NCI-H510A treated with DMSO at 0.1 percent for 48 hours (cell line): ENCODE measurements around the gene NGB.

Experiments
- DNase-seq: peaks from one replicate; lab custom pipeline; 2025; lab: John Stamatoyannopoulos, UW

Gene NGB

GRCh38 chr14:77230914-77231313, 40.1 kb downstream of the NGB start:
- DNase-seq, result no peak

GRCh38 chr14:77228056-77228455, 43.0 kb downstream of the NGB start:
- no peak for DNase-seq

- DNase-seq, result no peak
Measured at GRCh38 chr14:77225892-77226557, 45.0 kb downstream of the NGB start.

GRCh38 chr14:77225254-77225653, 45.8 kb downstream of the NGB start:
- DNase-seq, result no peak

GRCh38 chr14:77224212-77224611, 46.8 kb downstream of the NGB start:
- DNase-seq, result no peak

GRCh38 chr14:77222546-77223225, 48.3 kb downstream of the NGB start:
- DNase-seq, result no peak

- no peak for DNase-seq
Measured at GRCh38 chr14:77221241-77221871, 49.6 kb downstream of the NGB start.

- DNase-seq, result no peak
Measured at GRCh38 chr14:77220246-77221017, 50.6 kb downstream of the NGB start.

- DNase-seq, result no peak
Measured at GRCh38 chr14:77219591-77219990, 51.4 kb downstream of the NGB start.

- no peak for DNase-seq
Measured at GRCh38 chr14:77217551-77217950, 53.5 kb downstream of the NGB start.
